GM19043 (cell line): ENCODE measurements around the gene SHC2.
"Not testable (repeated sequence)": the region's sequence is repeated elsewhere in the genome, so short reads cannot be mapped to it uniquely, and the experiment has no call there.

Experiments
- ATAC-seq: cut with Tn5 transposase; IDR thresholded peaks from one replicate; pipeline ENCODE4 v1.9.1; 2021; ENCODE audit warnings: low read depth; ENCODE audit not compliant: unreplicated experiment

SHC2 gene

DNA sequence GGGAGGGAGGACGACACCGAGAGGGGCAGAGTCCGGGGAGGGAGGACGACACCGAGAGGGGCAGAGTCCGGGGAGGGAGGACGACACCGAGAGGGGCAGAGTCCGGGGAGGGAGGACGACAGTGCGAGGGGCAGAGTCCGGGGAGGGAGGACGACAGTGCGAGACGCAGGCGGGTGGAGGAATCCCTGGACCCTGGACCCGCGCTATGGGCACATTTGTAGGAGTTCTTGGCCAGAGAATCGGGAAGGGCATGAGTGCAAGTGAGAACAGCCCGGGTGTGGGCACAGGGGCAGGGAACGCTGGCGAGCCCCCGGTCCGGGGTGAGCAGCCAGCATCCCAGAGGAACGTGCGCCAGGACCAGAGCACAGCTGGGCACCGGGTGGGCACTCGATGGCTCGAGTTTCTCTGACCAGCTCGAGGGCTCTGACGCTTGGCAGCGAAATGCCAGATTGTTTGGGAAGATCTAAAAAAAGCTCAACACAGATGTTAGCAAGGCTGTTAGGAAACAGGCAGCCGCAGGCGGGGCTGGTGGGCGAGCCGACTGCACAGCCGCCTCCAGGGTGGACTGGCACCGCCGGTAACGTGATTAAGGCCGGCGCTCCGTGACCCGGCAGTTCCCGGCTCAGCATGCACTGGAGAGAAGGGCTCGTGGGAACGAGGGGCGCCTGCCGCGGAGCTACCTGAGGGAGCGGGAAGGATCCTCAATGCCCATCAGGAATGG, 33.9 kb downstream of the SHC2 start:
- ATAC-seq: no peak

DNA sequence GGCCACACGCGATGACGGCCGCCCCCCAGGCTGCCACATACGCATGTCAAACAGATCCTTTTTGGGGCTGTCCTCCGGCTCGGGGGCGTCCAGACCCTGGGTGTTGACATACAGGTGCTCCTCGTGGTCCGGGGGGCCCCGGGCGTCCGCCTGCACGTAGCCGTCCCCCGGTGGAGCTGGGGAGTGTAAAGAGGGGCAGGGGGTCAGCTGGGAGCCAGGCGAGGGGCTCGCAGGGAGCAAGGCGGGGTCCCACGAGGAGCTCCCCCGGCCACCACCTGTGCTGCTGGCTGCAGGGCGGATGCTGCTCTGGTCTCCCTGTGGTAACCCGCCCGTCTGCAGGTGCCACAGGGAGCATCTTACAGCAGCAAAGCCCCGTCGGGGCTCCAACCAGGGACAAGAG, 35.8 kb downstream of the SHC2 start:
- ATAC-seq: no peak

DNA sequence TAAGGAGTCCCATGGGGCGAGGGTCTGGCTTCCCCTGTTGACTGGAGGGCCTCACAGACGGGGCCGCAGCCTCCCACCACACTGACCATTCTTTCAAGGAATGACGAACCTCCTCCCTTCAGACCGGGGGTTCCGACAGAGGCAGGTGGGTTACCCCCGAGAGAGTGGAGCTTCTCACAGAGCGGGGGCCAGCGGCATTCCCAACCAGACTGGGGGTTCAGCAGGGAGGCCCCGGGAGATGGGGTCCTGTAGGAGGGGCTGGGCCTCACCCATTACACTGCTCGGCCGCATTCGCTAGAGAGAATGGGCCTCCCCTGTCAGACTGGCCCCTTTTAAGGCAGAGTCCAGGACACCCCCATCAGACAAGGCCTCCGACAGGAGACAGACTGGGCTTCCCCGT, 36.3 kb downstream of the SHC2 start:
- no peak for ATAC-seq

DNA sequence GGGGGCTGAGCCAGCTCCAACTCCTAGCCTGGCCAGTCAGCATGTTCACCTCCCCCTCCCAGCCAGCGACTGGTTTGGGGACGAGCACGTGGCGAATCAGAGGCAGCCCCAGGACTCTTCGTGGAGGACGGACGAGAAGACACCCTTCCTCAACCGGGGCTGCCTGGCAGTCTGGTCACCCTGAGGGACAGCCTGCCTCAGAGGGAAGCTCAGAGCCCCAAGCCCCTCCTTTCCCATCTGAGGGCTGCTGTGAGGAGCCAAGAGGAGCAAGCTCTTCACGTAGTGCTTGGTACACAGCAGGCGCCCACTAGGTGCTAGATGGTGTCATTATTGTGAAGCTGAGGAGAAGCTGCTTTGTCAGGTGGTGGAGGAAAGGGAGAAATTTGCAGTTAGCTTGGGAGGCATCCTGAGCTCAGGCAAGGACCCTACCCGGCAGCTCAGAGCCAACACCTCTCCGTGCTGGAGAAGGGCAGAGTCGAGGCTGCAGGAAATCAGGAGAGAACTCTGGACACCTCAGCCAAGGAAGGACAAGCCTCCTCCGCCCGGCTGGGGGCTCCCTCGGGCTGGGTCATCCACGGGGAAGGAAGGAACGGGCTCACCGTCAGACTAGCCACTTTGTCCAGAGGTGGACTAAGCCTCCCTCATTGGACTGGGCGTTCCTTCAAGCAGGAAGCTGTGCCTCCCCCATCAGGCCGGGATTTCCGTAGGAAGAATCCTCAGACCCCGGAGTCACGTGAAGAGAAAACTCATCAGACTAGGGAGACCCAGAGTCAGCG, 37.0 kb downstream of the SHC2 start:
- ATAC-seq: no peak

DNA sequence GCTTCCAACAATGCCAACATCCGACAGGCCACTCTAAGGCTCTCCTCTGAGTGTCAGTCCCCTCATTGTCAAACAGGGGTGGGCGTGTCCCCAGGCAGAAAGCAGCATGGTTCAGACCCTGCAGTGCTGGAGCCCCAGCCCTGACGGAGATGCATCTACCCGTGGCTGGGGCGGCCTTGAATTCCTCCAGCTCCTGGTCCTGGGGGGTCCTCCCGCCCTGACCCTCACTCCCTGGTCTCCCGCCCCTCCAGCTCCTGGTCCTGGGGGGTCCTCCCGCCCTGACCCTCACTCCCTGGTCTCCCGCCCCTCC, 38.0 kb downstream of the SHC2 start:
- not testable (repeated sequence) for ATAC-seq

DNA sequence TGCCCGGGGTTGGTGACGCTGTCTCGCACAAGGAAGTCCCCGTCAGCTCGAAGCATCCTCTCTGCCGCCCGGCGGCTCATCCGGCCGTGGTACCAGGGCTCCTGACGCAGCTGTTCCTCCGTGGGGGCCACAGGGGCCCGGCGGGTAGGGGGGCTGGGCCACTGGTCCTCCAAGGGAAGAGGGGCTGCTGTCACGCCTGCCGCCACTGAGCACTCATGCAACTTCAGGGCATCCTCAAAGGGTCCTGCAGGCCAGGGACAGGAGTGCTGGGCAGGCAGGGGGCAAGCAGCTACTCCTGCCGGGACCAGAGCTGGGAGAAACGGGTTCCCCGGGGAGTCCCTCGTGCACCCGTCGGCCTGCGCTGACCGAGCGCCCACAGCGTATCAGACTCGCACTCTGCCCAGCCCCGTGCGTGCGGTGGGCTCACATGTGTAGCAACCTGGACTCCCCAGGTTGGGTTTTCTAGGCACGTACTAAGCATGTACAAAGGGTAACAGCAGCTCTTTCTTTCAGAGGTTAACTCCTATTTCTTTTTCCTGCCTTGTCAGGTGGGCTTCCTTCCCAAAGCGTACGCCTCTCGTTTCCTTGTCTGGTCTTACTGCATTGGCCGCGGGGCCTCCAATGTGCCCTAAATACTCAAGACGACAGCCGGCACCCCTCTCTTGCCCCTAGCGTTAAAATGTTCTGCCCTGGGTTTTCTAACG, 38.5 kb downstream of the SHC2 start:
- ATAC-seq: no peak

DNA sequence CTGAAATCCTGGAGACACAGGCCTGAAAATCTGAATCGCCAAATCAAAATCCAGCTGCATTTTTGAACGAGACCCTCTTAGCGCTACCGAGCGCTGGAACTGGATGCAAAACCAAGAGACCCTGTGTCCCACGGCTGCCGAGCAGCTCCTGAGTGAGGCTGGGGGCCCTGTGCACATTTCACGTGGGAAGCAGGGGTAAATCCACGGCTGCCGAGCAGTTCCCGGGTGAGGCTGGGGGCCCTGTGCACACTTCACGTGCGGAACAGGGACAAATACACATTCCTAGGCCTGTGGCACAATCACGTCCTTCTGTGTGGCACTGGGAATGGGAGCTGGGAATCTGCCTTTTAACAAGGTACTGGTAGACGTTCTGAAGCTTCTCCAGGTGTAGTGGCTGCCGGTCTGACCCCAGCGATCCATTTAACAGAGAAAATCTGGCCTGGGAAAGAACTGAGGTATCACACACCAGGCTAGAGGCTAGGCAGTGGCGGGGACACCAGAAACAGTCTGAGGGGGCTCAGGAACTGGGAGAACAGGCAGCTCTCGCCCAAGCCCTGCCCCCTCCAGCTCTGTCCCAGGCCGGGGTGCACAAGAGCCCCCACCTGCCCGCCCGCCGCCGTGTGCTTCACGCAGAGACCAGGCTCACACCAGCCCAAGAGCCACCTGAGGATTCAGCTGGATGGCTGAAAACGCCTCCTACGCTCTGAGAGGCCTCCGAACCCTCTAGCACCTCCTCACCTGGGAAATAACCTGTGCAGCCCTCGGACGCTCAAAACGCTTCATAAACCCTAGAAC, 40.9 kb downstream of the SHC2 start:
- no peak for ATAC-seq

DNA sequence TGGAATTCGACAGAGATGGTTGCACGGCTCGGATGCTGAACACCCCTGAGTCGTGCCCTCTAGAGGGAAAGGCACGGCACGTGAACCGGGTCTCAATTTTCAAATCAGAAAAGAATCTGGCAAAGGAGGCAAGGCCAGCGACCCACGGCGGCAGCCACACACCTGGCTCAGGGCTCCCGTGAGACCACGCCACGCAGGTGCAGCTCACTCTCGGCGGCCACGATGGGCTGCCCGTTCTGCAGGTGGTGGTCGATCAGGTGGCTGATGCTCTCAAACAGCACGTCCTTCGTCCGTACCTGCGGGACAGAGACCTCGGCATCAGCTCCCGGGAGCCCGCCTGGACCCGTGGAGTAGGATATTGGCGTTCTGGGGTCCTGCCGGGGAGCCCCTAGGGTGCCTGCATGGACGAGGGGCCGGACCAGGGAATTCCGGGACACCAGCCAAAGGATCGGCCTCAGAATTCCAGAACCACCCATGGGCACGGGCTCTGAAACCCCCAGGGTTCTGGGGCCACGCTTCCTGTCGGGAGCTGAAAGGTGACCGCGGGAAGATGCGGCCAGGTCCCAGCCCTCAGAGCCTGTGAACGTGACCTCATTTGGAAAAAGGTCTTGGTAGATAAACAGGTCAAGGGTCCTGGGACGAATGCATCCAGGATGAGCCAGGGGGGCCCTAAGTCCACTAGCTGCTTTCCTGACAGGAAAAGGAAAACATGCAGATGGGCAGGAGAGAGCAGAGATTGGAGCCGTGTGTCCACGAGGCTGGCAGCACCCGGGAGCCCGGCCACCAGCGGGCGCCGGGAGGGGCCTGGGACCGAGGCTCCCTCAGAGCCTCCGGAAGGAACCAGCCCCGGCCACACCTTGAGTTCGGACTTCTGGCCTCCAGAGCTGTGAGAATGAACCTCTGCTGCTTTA, 41.8 kb downstream of the SHC2 start:
- ATAC-seq: no peak

DNA sequence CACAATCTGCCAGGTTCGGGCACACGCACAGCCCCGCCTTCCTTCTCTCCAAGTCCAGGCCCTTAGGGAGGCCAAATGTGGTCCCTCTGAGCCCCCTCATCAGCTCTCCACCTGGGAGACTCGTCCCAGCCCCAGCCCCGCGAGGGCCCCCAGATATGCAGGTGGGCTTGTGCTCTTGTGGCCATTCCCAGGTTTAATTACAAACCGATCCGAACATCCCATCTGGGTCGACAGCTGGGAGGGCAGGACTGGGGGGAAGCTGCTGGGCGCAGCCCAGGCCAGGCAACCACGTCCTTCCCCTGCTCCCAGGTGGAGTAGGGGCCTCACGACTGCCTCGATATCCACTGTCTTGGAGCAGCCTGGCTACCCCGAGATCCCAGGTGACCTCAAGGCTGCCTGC, 44.4 kb downstream of the SHC2 start:
- no peak for ATAC-seq

DNA sequence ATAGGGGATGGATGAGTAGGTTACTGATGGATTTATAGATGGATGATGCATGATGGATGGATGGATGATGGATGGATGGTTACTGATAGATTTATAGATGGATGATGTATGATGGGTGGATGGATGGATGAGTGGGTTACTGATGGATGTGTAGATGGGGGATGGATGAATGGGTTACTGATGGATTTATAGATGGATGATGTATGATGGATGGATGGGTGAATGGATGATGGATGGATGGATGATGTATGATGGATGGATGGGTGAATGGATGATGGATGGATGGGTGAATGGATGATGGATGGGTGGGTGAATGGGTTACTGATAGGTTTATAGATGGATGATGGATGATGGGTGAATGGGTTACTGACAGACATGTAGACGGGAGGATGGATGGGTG, 45.5 kb downstream of the SHC2 start:
- no peak for ATAC-seq

DNA sequence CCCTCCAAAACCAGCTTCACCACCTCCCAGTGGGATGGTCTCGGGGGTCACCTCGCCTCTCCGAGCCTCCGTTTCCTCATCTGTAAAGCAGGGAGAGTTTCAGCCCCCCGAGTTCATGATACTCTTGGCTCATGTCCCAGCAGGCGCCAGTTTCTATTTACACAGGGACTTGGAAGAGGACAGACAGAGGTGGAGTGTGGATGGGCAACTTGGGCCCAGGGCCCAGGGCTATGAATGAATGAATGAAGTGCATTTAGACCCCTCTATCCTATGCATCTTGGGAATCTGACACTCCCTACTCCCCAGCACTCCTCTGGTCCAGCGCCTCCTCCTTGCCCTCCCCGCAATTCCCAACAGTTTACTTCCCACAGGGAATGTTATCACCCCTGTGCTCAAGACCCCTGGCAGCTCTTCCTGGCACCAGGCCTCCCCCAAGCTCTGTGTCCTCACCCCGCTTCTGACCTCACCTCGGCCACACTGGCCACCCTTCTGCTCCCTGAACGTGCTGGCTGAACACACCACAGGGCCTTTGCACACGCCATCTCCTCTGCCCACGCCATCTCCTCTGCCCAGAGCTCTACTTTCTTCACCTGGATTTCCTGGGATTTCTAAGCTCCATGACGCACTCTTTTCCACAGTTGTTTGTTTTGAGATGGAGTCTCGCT, 46.9 kb downstream of the SHC2 start:
- ATAC-seq: no peak

DNA sequence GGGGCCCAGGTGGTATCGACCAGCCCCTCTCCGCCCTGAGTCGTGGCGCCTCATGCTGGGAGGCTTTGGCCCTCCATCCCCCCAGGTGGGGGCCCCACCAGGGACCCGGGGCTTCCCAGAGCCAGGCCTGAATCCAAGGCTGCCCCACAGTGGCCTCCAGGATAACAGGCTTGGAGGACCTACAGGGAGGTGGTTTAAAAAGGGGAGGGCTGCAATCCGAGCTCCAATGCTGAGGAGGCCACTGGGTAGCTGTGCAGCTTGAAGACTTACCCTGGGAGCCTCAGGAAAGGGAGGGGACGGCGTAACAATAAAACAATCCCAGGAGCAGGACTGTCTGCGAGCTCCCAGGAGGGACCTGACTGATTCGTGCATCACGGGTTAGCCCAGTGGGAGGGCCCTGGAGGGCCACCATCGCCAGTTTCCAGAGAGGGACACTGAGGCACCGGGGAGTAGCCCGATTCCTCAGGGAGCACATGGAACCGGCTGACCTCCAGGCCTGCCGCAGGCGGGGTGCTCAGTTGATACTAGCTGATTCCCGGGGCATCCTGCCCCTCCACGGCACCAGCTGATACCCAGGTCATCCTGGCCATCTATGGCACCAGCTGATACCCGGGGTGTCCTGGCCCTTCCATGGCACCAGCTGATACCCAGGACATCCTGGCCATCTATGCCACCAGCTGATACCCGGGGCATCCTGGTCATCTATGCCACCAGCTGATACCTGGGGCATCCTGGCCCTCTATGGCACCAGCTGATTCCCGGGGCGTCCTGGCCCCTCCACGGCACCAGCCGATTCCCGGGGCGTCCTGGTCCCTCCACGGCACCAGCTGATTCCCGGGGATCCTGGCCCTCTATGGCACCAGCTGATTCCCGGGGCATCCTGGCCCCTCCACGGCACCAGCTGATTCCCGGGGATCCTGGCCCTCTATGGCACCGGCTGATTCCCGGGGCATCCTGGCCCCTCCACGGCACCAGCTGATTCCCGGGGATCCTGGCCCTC, 48.2 kb downstream of the SHC2 start:
- no peak for ATAC-seq

DNA sequence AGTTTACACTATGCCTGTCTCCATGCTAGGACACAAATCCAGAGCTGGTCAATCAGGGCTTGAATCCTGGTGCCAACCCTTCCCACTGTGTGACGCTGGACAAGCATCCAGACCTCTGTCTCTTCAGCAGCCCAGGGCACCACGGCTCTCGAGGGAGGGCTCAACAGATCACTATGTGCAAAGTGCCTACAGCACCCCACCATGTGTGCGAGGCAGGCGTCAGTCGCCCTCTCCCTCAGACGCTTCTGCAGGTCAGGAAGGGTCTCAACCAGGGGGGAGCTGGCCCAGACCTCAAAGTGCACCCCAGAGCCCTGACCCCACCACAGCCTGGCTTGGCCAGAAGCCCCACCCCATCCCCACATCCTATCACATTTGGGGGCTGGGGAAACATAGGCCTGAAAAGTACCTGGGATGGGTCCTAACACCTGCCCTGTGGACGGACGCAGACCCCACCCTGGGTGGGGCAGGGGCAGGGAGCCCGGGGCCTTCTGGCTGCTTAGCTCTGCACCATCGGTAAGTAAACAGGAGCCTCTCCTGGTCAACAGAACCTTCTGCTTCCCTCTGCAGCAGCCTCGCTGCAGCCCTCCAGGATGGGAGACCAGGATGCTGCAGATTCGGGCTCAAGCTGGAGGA, 49.0 kb downstream of the SHC2 start:
- no peak for ATAC-seq

DNA sequence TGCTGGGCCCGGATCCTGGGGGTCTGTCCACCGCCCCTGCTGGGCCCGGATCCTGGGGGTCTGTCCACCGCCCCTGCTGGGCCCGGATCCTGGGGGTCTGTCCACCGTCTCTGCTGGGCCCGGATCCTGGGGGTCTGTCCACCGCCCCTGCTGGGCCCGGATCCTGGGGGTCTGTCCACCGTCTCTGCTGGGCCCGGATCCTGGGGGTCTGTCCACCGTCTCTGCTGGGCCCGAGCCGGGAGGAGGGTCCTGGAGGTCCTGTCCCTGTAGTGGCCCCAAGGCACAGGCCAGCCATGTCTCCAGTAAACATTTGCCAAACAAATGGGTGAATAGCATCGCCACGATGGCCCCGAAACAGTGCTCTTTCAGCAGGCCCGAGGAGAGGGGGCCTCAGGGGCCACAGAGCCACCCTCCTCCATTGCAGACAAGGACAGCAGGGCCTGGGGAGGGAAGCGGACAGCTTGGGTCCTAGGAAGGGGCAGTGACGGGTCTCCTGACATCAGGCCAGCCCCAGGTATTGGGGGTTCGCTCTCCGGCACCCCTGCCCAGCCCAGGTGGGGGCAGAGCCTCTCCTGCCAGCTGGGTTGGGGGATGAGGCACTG, 49.6 kb downstream of the SHC2 start:
- not testable (repeated sequence) for ATAC-seq

DNA sequence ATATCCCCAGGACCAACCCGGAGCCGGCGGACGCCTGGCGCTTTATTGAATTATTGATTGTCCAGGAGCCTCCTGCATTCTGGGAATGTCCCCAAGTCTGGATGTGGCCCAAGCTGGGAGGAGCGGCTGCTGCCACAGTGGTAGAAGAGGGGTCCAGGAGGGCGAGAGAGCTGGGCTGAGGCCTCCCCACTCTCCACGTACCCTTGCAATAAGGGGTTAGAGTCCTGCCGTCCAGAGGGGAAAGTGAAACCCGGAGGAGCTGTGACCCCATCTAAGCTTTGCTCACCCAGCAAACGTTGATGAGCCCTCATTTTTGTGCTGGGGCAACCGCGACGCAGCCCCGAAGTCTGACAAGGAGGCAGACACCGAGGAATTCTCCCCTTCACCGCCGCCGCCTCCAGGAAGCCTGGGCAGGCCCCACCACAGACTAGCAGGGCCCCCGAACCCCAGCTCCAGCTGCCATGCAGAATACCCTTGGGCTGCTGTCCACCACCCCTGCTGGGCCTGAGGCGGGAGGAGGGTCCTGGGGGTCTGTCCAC, 50.5 kb downstream of the SHC2 start:
- ATAC-seq: no peak

DNA sequence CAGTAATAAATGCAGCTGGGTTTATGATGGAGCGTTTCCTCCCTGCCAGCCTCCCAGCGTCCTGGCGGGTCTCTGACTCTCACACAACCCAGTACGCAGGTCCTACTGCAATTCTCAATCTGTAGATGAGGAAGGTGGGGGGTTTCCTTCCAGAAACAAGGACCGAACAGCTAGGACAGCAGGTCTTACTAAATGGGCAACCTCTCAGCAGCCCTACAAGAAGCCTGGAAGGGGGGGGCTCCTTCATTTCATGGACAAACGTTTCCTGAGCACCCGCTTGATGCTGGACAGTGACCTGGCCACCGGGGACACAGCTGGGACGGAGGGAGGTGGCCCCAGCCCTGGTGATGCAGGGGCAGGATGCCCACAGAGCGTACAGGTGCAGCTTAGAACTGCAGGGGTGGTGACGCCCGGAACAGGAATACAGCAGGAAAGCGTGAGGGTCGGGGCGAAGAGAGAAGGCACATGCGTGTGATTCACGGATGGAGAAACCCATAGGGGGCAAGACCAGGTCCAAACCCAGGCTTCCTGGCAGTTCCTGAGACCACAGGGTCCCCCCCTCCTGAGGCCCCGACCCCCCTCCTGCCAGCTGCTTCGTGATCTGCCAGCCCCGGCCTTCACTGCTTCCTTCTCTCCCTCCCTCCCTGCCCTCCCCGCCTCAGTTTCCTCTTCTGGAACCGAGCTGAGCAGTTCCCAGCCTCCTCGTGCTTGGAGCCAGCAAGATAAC, 51.2 kb downstream of the SHC2 start:
- no peak for ATAC-seq
